Caco-2 (cell line): Measurements from ENCODE around the gene LMF1. TPM values are rescaled to one million over a fixed set of nuclear protein-coding genes. Genes with fewer than 3 reads are reported as not detected.

Source experiments
- BruUV-seq: library from RNA; stranded (reverse); fragments of 400-500 nt; replicated peaks from 2 replicates; lab custom pipeline; 2021; lab: Mats Ljungman, UMichigan
- CTCF ChIA-PET: fragments of 300-600 bp; sonication (Branson Sonifier 250); formaldehyde crosslinking; loops from one replicate; lab custom pipeline; 2022; ENCODE audit warnings: antibody characterized with exemption; lab: Charles Lee
- POLR2A ChIA-PET: fragments of 300-600 bp; sonication (Branson Sonifier 250); formaldehyde crosslinking; loops from one replicate; lab custom pipeline; 2022; ENCODE audit warnings: antibody characterized with exemption; lab: Charles Lee
- DNase-seq, 2 experiments: peaks; one replicate each; pipeline versions ENCODE4 v3.0.0 to v3.0.0-alpha.2; 2020 to 2022
- H3K27me3 ChIP-seq: replicated peaks from 2 replicates; pipeline ENCODE4 v1.6.0; 2011; ENCODE audit warnings: low read length; ENCODE audit not compliant: control insufficient read depth, insufficient read depth
- H3K36me3 ChIP-seq: 2 replicates; pipeline ENCODE4 v1.5.1; 2011; ENCODE audit warnings: low read length; ENCODE audit not compliant: control insufficient read depth, insufficient read depth
- H3K4me1 ChIP-seq: fragments of 250-450 bp; sonication (Bioruptor Pico); 2 replicates; pipeline ENCODE4 v1.5.1; 2020; ENCODE audit warnings: mild to moderate bottlenecking
- H3K4me3 ChIP-seq: 2 replicates; pipeline ENCODE4 v1.5.1; 2011; ENCODE audit warnings: low read depth, mild to moderate bottlenecking, control low read depth, low read length
- H3K9me3 ChIP-seq: fragments of 250-450 bp; sonication (Bioruptor Pico); 2 replicates; pipeline ENCODE4 v1.5.1; 2020; ENCODE audit warnings: mild to moderate bottlenecking, moderate library complexity
- H3K27ac Mint-ChIP-seq: one replicate; pipeline ENCODE4 v1.8.0; 2022; ENCODE audit warnings: mixed read lengths; ENCODE audit not compliant: unreplicated experiment
- H3K27me3 Mint-ChIP-seq: one replicate; pipeline ENCODE4 v1.8.0; 2022; ENCODE audit warnings: mixed read lengths; ENCODE audit not compliant: insufficient read depth, unreplicated experiment
- H3K36me3 Mint-ChIP-seq: one replicate; pipeline ENCODE4 v1.8.0; 2022; ENCODE audit warnings: mild to moderate bottlenecking, mixed read lengths; ENCODE audit not compliant: insufficient read depth, unreplicated experiment
- H3K4me1 Mint-ChIP-seq: one replicate; pipeline ENCODE4 v1.8.0; 2022; ENCODE audit warnings: low read depth, mixed read lengths; ENCODE audit not compliant: unreplicated experiment
- H3K4me3 Mint-ChIP-seq: one replicate; pipeline ENCODE4 v1.8.0; 2022; ENCODE audit warnings: mild to moderate bottlenecking, moderate library complexity, mixed read lengths; ENCODE audit not compliant: unreplicated experiment
- H3K9me3 Mint-ChIP-seq: one replicate; pipeline ENCODE4 v1.8.0; 2022; ENCODE audit warnings: mixed read lengths; ENCODE audit not compliant: unreplicated experiment
- CTCF ChIP-seq, 2 experiments: fragments of 200-600 bp in 1 of 2; IDR thresholded peaks; 1 replicate in 1 of 2; 2 replicates in 1 of 2; pipeline versions ENCODE4 v1.5.1 to v1.8.0; 2011 to 2022; ENCODE audit warnings: antibody characterized with exemption in 1 of 2, control low read depth in 1 of 2, inconsistent platforms in 1 of 2, low read depth in 1 of 2, low read length in 1 of 2, mild to moderate bottlenecking in 1 of 2, moderate library complexity in 1 of 2; ENCODE audit not compliant: insufficient read depth in 1 of 2, severe bottlenecking in 1 of 2, unreplicated experiment in 1 of 2
- intact Hi-C: fragments of 100-400 bp; cut with micrococcal nuclease; formaldehyde crosslinking; loops from one replicate; pipeline ENCODE4 v1.10.0; 2022; ENCODE audit not compliant: unreplicated experiment
- total RNA-seq: library from RNA; stranded (reverse); gene quantifications from 2 replicates; pipeline ENCODE4 v1.2.3, GENCODE V29; 2022

Gene LMF1
- total RNA-seq, 1 experiment from 2014 or later: 12.3 TPM

- Histone ChIP-seq H3K4me3 (no peak overlapping the region), H3K4me1 (no peaks in the 10 kb centered on the region), H3K27me3 (no peaks in the 10 kb centered on the region), H3K9me3 (no peaks in the 10 kb centered on the region), H3K36me3 (no peaks in the 10 kb centered on the region)
- BruUV-seq: no TSS peak
- H3K4me3 Mint-ChIP-seq: no peak overlapping the region
- no peak overlapping the region for H3K27ac Mint-ChIP-seq
- TF ChIP-seq CTCF (IDR thresholded peaks at IDR 0.05; ENCODE audit: insufficient read depth in 1 of 2, low read depth in 1 of 2, low read length in 1 of 2, severe bottlenecking in 1 of 2, unreplicated experiment in 1 of 2): no peak
- no peak for DNase-seq
- H3K9me3 Mint-ChIP-seq: no peaks in the 10 kb centered on the region
- CTCF ChIA-PET: no interaction called here
- no peaks in the 10 kb centered on the region for H3K36me3 Mint-ChIP-seq
- no peaks in the 10 kb centered on the region for H3K4me1 Mint-ChIP-seq
- intact Hi-C loops: no loop called here
- POLR2A ChIA-PET: no interaction called here
- H3K27me3 Mint-ChIP-seq: no peaks in the 10 kb centered on the region
Observed at GRCh38 chr16:927931-928330, 42.9 kb downstream of the LMF1 start.

DNA sequence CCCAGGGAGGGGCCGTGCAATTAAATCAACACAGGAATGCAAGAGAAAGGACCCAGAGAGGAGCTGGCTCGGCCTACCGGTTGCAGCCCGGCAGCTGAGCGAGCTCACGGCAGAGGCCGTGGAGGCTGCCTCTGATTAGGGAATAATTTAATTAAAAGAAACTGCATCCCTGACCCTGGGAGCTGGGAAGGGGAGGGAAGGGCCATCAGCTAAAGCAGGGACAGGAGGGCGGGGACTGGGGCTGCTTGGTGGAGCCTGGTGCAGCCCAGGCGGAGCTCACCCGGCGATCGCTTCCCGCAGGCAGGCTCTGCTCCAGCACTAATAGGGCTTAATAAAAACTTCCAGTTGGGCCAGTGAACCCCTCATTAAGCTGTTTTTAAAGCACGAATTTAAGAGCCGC, 43.4 kb downstream of the LMF1 start:
- Histone ChIP-seq H3K27me3 (no peaks in the 10 kb centered on the region), H3K4me3 (no peak overlapping the region), H3K9me3 (no peaks in the 10 kb centered on the region), H3K4me1 (no peaks in the 10 kb centered on the region), H3K36me3 (no peaks in the 10 kb centered on the region)
- TF ChIP-seq CTCF (IDR thresholded peaks at IDR 0.05; ENCODE audit: insufficient read depth in 1 of 2, low read depth in 1 of 2, low read length in 1 of 2, severe bottlenecking in 1 of 2, unreplicated experiment in 1 of 2): no peak
- no peaks in the 10 kb centered on the region for H3K36me3 Mint-ChIP-seq
- H3K4me1 Mint-ChIP-seq: no peaks in the 10 kb centered on the region
- POLR2A ChIA-PET: no interaction called here
- H3K27me3 Mint-ChIP-seq: no peaks in the 10 kb centered on the region
- no peak for DNase-seq
- CTCF ChIA-PET: no interaction called here
- no TSS peak for BruUV-seq
- intact Hi-C loops: no loop called here
- no peak overlapping the region for H3K27ac Mint-ChIP-seq
- peaks cover 5% of the 10 kb centered on the region for H3K9me3 Mint-ChIP-seq
- H3K4me3 Mint-ChIP-seq: no peak overlapping the region

- H3K9me3 Mint-ChIP-seq: peaks cover 12% of the 10 kb centered on the region
- POLR2A ChIA-PET: no interaction called here
Observed at GRCh38 chr16:926715-927114, 44.1 kb downstream of the LMF1 start.

More at GRCh38 chr16:926715-927114, 44.1 kb downstream of the LMF1 start:
- intact Hi-C loops: no loop called here
- Mint-ChIP-seq H3K36me3 (no peaks in the 10 kb centered on the region), H3K4me3 (no peak overlapping the region), H3K4me1 (no peaks in the 10 kb centered on the region), H3K27ac (no peak overlapping the region), H3K27me3 (no peaks in the 10 kb centered on the region)
- no peaks in the 10 kb centered on the region for H3K36me3 ChIP-seq
- H3K9me3 ChIP-seq: no peaks in the 10 kb centered on the region
- CTCF ChIA-PET: no interaction called here
- TF ChIP-seq CTCF (IDR thresholded peaks at IDR 0.05; ENCODE audit: insufficient read depth in 1 of 2, low read depth in 1 of 2, low read length in 1 of 2, severe bottlenecking in 1 of 2, unreplicated experiment in 1 of 2): no peak
- no peaks in the 10 kb centered on the region for H3K27me3 ChIP-seq
- H3K4me1 ChIP-seq: no peaks in the 10 kb centered on the region
- BruUV-seq: no TSS peak
- H3K4me3 ChIP-seq: no peak overlapping the region
- DNase-seq: no peak
